Panc1 (cell line): ENCODE measurements around the gene ANHX. TPM values are rescaled to one million over a fixed set of nuclear protein-coding genes. Genes with fewer than 3 reads are reported as not detected.

Experiments
- ATAC-seq: fragments of 200-7000 bp; cut with Tn5 transposase; 2 replicates; pipeline ENCODE4 v1.9.1; 2020; ENCODE audit warnings: mild to moderate bottlenecking, moderate library complexity
- BruUV-seq: library from RNA; stranded (reverse); fragments of 400-500 nt; replicated peaks from 2 replicates; lab custom pipeline; 2021; lab: Mats Ljungman, UMichigan
- CTCF ChIA-PET: fragments of 300-600 bp; sonication (Branson Sonifier 250); formaldehyde crosslinking; loops from one replicate; lab custom pipeline; 2022; ENCODE audit warnings: antibody characterized with exemption; lab: Charles Lee
- POLR2A ChIA-PET: fragments of 300-600 bp; sonication (Branson Sonifier 250); formaldehyde crosslinking; loops from one replicate; lab custom pipeline; 2022; ENCODE audit warnings: antibody characterized with exemption; lab: Charles Lee
- DNase-seq: peaks from one replicate; pipeline ENCODE4 v3.0.0-alpha.2; 2010; ENCODE audit warnings: low read depth, low spot score
- H3K27ac ChIP-seq: 2 replicates; pipeline ENCODE4 v1.5.1; 2011; ENCODE audit warnings: mild to moderate bottlenecking, low read length, inconsistent platforms
- H3K27me3 ChIP-seq: fragments of 200-500 bp; sonication (Bioruptor generic); 2 replicates; pipeline ENCODE4 v1.6.0; 2014; ENCODE audit warnings: low read length, inconsistent platforms; ENCODE audit not compliant: control insufficient read depth, insufficient read depth
- H3K36me3 ChIP-seq: fragments of 200-500 bp; sonication (Bioruptor generic); 2 replicates; pipeline ENCODE4 v1.5.1; 2014; ENCODE audit warnings: inconsistent platforms, mild to moderate bottlenecking, low read length, moderate library complexity; ENCODE audit not compliant: control insufficient read depth, insufficient read depth
- H3K4me1 ChIP-seq: 2 replicates; pipeline ENCODE4 v1.5.1; 2011; ENCODE audit warnings: inconsistent platforms, mild to moderate bottlenecking, low read length, moderate library complexity; ENCODE audit not compliant: control insufficient read depth, insufficient read depth
- H3K4me3 ChIP-seq, 2 experiments: 2 replicates each; pipeline ENCODE4 v1.5.1; 2011 to 2012; ENCODE audit warnings: low read depth in 2 of 2, low read length in 2 of 2, mild to moderate bottlenecking in 2 of 2, inconsistent platforms in 1 of 2, moderate library complexity in 1 of 2
- H3K9me3 ChIP-seq: fragments of 200-500 bp; sonication (Bioruptor generic); 2 replicates; pipeline ENCODE4 v1.5.1; 2014; ENCODE audit warnings: low read depth, mild to moderate bottlenecking, inconsistent platforms, low read length, moderate library complexity; ENCODE audit not compliant: control insufficient read depth, insufficient read depth
- POLR2AphosphoS5 ChIP-seq: IDR thresholded peaks from 2 replicates; pipeline ENCODE4 v1.6.1; 2012; ENCODE audit warnings: mild to moderate bottlenecking, low read depth, low read length, moderate library complexity
- SIN3A ChIP-seq: IDR thresholded peaks from 2 replicates; pipeline ENCODE4 v1.6.1; 2012; ENCODE audit warnings: low read depth, mild to moderate bottlenecking, low read length, moderate library complexity, borderline replicate concordance; ENCODE audit not compliant: insufficient read depth
- TCF7L2 ChIP-seq: IDR thresholded peaks from 2 replicates; pipeline ENCODE4 v1.6.1; 2011; ENCODE audit warnings: mild to moderate bottlenecking, low read depth, low read length, inconsistent platforms
- in situ Hi-C: cut with HindIII; loops from 2 replicates; pipeline ENCODE4 v1.10.0; 2016; ENCODE audit warnings: low sequenced_read_pairs, low pct_unique_long_range_greater_than_20kb
- intact Hi-C: fragments of 100-400 bp; cut with micrococcal nuclease; formaldehyde crosslinking; loops from one replicate; pipeline ENCODE4 v1.10.0; 2022; ENCODE audit not compliant: unreplicated experiment
- total RNA-seq: library from RNA; stranded (reverse); gene quantifications from one replicate; pipeline ENCODE4 v1.2.1, GENCODE V29; 2021; ENCODE audit not compliant: unreplicated experiment
- TF ChIP-seq, protein P1 (sequence below): fragments of 450-650 bp; IDR thresholded peaks from 2 replicates; pipeline ENCODE4 v1.5.1; 2017; ENCODE audit warnings: mild to moderate bottlenecking
- TF ChIP-seq, protein P2 (sequence below), 2 experiments: IDR thresholded peaks; 2 replicates each; pipeline ENCODE4 v1.6.1; 2011 to 2012; ENCODE audit warnings: low read depth in 2 of 2, control low read depth in 1 of 2, low read length in 1 of 2, mild to moderate bottlenecking in 1 of 2, moderate library complexity in 1 of 2; ENCODE audit not compliant: insufficient read depth in 1 of 2

Gene ANHX
- total RNA-seq, 1 experiment from 2014 or later: not detected

DNA sequence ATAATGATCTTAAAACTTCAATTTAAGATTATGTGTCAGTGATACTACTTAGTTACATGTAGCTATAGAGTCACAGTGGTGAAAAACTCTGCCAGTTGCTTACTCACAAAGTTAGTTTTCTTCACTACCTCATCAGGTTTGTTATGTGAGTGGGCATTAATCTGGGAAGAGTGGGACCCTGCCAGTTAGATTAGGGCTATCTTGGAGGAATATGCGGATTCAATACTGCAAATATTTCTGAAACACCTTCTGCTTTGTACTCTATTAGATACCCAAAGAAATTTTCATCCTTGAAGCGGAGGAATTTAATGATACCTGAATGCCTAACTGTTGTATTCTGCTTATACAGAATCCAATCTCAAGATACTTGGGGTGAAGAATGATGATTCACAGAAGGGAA, 29.3 kb downstream of the ANHX start:
- ChIA-PET POLR2A (no interaction called here), CTCF (no interaction called here)
- in situ Hi-C loops (no loop called here), intact Hi-C loops (no loop called here)
- DNase-seq (no peak), ATAC-seq (no peak)
- BruUV-seq: no TSS peak
- Histone ChIP-seq H3K27ac (no peak overlapping the region), H3K4me1 (no peaks in the 10 kb centered on the region), H3K4me3 (no peak overlapping the region), H3K27me3 (no peaks in the 10 kb centered on the region), H3K36me3 (peaks cover 13% of the 10 kb centered on the region), H3K9me3 (peaks cover 70% of the 10 kb centered on the region)
- no peak for TF ChIP-seq POLR2AphosphoS5
- TF ChIP-seq, protein P1, sequence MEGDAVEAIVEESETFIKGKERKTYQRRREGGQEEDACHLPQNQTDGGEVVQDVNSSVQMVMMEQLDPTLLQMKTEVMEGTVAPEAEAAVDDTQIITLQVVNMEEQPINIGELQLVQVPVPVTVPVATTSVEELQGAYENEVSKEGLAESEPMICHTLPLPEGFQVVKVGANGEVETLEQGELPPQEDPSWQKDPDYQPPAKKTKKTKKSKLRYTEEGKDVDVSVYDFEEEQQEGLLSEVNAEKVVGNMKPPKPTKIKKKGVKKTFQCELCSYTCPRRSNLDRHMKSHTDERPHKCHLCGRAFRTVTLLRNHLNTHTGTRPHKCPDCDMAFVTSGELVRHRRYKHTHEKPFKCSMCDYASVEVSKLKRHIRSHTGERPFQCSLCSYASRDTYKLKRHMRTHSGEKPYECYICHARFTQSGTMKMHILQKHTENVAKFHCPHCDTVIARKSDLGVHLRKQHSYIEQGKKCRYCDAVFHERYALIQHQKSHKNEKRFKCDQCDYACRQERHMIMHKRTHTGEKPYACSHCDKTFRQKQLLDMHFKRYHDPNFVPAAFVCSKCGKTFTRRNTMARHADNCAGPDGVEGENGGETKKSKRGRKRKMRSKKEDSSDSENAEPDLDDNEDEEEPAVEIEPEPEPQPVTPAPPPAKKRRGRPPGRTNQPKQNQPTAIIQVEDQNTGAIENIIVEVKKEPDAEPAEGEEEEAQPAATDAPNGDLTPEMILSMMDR: no peak

DNA sequence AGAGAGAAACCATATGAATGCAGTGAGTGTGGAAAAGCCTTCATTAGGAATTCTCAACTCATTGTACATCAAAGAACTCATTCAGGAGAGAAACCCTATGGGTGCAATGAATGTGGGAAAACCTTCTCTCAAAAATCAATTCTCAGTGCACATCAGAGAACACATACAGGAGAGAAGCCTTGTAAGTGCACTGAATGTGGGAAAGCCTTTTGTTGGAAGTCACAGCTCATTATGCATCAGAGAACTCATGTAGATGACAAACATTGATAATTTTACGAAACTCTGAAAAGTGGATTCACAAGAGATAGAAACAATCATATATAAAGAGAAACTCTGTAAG, 31.4 kb downstream of the ANHX start:
- DNase-seq (no peak), ATAC-seq (no peak)
- POLR2A ChIA-PET: no interaction called here
- no TSS peak for BruUV-seq
- in situ Hi-C loops: no loop called here
- Histone ChIP-seq H3K4me1 (no peaks in the 10 kb centered on the region), H3K9me3 (peaks cover 69% of the 10 kb centered on the region), H3K27me3 (no peaks in the 10 kb centered on the region), H3K36me3 (peaks cover 15% of the 10 kb centered on the region), H3K4me3 (no peak overlapping the region), H3K27ac (no peak overlapping the region)
- intact Hi-C loops: no loop called here
- TF ChIP-seq POLR2AphosphoS5 (no peak), TCF7L2 (no peak), SIN3A (no peak)
- TF ChIP-seq, protein P2, sequence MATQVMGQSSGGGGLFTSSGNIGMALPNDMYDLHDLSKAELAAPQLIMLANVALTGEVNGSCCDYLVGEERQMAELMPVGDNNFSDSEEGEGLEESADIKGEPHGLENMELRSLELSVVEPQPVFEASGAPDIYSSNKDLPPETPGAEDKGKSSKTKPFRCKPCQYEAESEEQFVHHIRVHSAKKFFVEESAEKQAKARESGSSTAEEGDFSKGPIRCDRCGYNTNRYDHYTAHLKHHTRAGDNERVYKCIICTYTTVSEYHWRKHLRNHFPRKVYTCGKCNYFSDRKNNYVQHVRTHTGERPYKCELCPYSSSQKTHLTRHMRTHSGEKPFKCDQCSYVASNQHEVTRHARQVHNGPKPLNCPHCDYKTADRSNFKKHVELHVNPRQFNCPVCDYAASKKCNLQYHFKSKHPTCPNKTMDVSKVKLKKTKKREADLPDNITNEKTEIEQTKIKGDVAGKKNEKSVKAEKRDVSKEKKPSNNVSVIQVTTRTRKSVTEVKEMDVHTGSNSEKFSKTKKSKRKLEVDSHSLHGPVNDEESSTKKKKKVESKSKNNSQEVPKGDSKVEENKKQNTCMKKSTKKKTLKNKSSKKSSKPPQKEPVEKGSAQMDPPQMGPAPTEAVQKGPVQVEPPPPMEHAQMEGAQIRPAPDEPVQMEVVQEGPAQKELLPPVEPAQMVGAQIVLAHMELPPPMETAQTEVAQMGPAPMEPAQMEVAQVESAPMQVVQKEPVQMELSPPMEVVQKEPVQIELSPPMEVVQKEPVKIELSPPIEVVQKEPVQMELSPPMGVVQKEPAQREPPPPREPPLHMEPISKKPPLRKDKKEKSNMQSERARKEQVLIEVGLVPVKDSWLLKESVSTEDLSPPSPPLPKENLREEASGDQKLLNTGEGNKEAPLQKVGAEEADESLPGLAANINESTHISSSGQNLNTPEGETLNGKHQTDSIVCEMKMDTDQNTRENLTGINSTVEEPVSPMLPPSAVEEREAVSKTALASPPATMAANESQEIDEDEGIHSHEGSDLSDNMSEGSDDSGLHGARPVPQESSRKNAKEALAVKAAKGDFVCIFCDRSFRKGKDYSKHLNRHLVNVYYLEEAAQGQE (IDR thresholded peaks at IDR 0.05; ENCODE audit: insufficient read depth in 1 of 2, low read depth in 2 of 2, low read length in 1 of 2): no peak
- TF ChIP-seq, protein P1: no peak
- CTCF ChIA-PET: no interaction called here
